ENCODE results near the gene ZNF134.
A peak's percentile ranks its signal among the peaks of the same experiment; 100 is the strongest.

ZNF134 gene

GRCh38 chr19:57613941-57614743, at the start of gene ZNF134:
ZNF134 (plus strand) TSS chr19:57614242; CDS start chr19:57619469, 5,227 bp downstream.
- TF ChIP-seq Cebpa-rat (IDR thresholded peaks at IDR 0.05), result no peak
- H3K9ac ChIP-seq, result peak within 1 kb of the TSS; percentile 87 to 97 (median 94)
- H3K9me3 ChIP-seq (replicated peaks in 1 of 11), result peaks cover 68 to 79% (median 74%) of the 10 kb centered on the region in 11 experiments
- H3K36me3 ChIP-seq, result peaks cover 44 to 66% (median 53%) of the 10 kb centered on the region in 11 experiments
- peak within 1 kb of the TSS; percentile 86 to 96 (median 94) for H3K27ac ChIP-seq
- H3K27me3 ChIP-seq, result no peaks in the 10 kb centered on the region
- H3K4me2 ChIP-seq, result peak within 1 kb of the TSS; percentile 41 to 80 (median 68)
- H3K4me3 ChIP-seq, result peak within 1 kb of the TSS; percentile 79 to 99 (median 98)
- H4K20me1 ChIP-seq, result peaks cover 0 to 14% (median 0%) of the 10 kb centered on the region in 11 experiments; a peak in 2 of 22 replicates
- H3K4me1 ChIP-seq, result peaks cover 0 to 12% (median 9%) of the 10 kb centered on the region in 10 experiments; a peak in 16 of 20 replicates

- Histone ChIP-seq H3K27me3 (no peaks in the 10 kb centered on the region), H4K20me1 (no peaks in the 10 kb centered on the region), H3K9ac (no peak overlapping the region), H3K9me3 (replicated peaks in 1 of 11) (peaks cover 100% of the 10 kb centered on the region in 11 experiments), H3K4me2 (no peak overlapping the region), H3K27ac (no peak overlapping the region), H3K4me1 (no peaks in the 10 kb centered on the region), H3K36me3 (peaks cover 18 to 42% (median 28%) of the 10 kb centered on the region in 11 experiments), H3K4me3 (peak overlapping the region in 4 of 10 experiments; percentile 19 to 36 (median 30); a peak in 7 of 20 replicates)
- TF ChIP-seq Cebpa-rat (IDR thresholded peaks at IDR 0.05), result no peak
These were observed 47.4 kb upstream of the ZNF134 start for GRCh38 chr19:57566396-57567265.

GRCh38 chr19:57570707-57571106, 43.3 kb upstream of the ZNF134 start:
- Histone ChIP-seq H3K27ac (no peak overlapping the region), H3K9ac (no peak overlapping the region), H4K20me1 (no peaks in the 10 kb centered on the region), H3K4me2 (no peak overlapping the region), H3K4me1 (no peaks in the 10 kb centered on the region), H3K9me3 (replicated peaks in 1 of 11) (peaks cover 100% of the 10 kb centered on the region in 11 experiments), H3K36me3 (peaks cover 59 to 81% (median 68%) of the 10 kb centered on the region in 11 experiments), H3K27me3 (no peaks in the 10 kb centered on the region), H3K4me3 (peak overlapping the region in 4 of 10 experiments; percentile 8 to 48 (median 17); a peak in 2 of 20 replicates)
- TF ChIP-seq Cebpa-rat (IDR thresholded peaks at IDR 0.05), result no peak

- Histone ChIP-seq H3K9me3 (replicated peaks in 1 of 11) (peaks cover 99 to 100% (median 100%) of the 10 kb centered on the region in 11 experiments), H3K36me3 (peaks cover 76 to 88% (median 82%) of the 10 kb centered on the region in 11 experiments)
These were observed 41.6 kb upstream of the ZNF134 start for GRCh38 chr19:57572415-57572947.

GRCh38 chr19:57576661-57577060, 37.4 kb upstream of the ZNF134 start:
- Histone ChIP-seq H3K4me3 (peak overlapping the region in 4 of 10 experiments; percentile 5 to 91 (median 58); a peak in 5 of 20 replicates), H3K36me3 (peaks cover 54 to 63% (median 62%) of the 10 kb centered on the region in 11 experiments)

More at GRCh38 chr19:57572415-57572947, 41.6 kb upstream of the ZNF134 start:
- H4K20me1 ChIP-seq, result no peaks in the 10 kb centered on the region
- no peak overlapping the region for H3K4me2 ChIP-seq
- peaks cover 1 to 3% (median 3%) of the 10 kb centered on the region in 10 experiments; a peak in 18 of 20 replicates for H3K4me1 ChIP-seq
- peak overlapping the region in 9 of 10 experiments; percentile 6 to 48 (median 36); a peak in 15 of 20 replicates for H3K4me3 ChIP-seq
- TF ChIP-seq Cebpa-rat (IDR thresholded peaks at IDR 0.05), result no peak
- H3K27ac ChIP-seq, result no peak overlapping the region
- H3K9ac ChIP-seq, result no peak overlapping the region
- H3K27me3 ChIP-seq, result no peaks in the 10 kb centered on the region

GRCh38 chr19:57578487-57579205, 35.4 kb upstream of the ZNF134 start, which contains the start of gene ZNF416:
ZNF416 (minus strand) TSS chr19:57578911; CDS start chr19:57578704, 207 bp downstream.
- Histone ChIP-seq H3K27ac (peak within 1 kb of the TSS; percentile 43 to 86 (median 82); a peak in 21 of 22 replicates), H3K4me3 (peak within 1 kb of the TSS; percentile 84 to 99 (median 91)), H3K36me3 (peaks cover 34 to 49% (median 42%) of the 10 kb centered on the region in 11 experiments), H4K20me1 (no peaks in the 10 kb centered on the region), H3K9ac (peak within 1 kb of the TSS; percentile 85 to 92 (median 88)), H3K4me2 (peak within 1 kb of the TSS; percentile 86 to 97 (median 93)), H3K9me3 (replicated peaks in 1 of 11) (peaks cover 58 to 91% (median 71%) of the 10 kb centered on the region in 11 experiments), H3K4me1 (peaks cover 12 to 26% (median 20%) of the 10 kb centered on the region in 10 experiments), H3K27me3 (no peaks in the 10 kb centered on the region)
- no peak for TF ChIP-seq Cebpa-rat (IDR thresholded peaks at IDR 0.05)

More at GRCh38 chr19:57576661-57577060, 37.4 kb upstream of the ZNF134 start:
- peaks cover 8 to 19% (median 14%) of the 10 kb centered on the region in 10 experiments for H3K4me1 ChIP-seq
- H3K9me3 ChIP-seq (replicated peaks in 1 of 11), result peaks cover 61 to 91% (median 71%) of the 10 kb centered on the region in 11 experiments
- H3K27me3 ChIP-seq, result no peaks in the 10 kb centered on the region
- no peak overlapping the region for H3K9ac ChIP-seq
- no peaks in the 10 kb centered on the region for H4K20me1 ChIP-seq
- H3K27ac ChIP-seq, result no peak overlapping the region
- no peak overlapping the region for H3K4me2 ChIP-seq
- TF ChIP-seq Cebpa-rat (IDR thresholded peaks at IDR 0.05), result no peak

GRCh38 chr19:57583104-57583520, 30.9 kb upstream of the ZNF134 start:
- H3K4me2 ChIP-seq, result peak overlapping the region; percentile 49 to 94 (median 84)
- H3K27me3 ChIP-seq, result no peaks in the 10 kb centered on the region
- no peak for TF ChIP-seq Cebpa-rat (IDR thresholded peaks at IDR 0.05)
- H3K9me3 ChIP-seq (replicated peaks in 1 of 11), result peaks cover 53 to 84% (median 62%) of the 10 kb centered on the region in 11 experiments
- peak overlapping the region; percentile 64 to 91 (median 86); a peak in 21 of 22 replicates for H3K27ac ChIP-seq
- H4K20me1 ChIP-seq, result no peaks in the 10 kb centered on the region
- H3K36me3 ChIP-seq, result peaks cover 30 to 39% (median 33%) of the 10 kb centered on the region in 11 experiments
- peaks cover 16 to 29% (median 23%) of the 10 kb centered on the region in 10 experiments for H3K4me1 ChIP-seq
- peak overlapping the region in 10 of 11 experiments; percentile 77 to 93 (median 88); a peak in 18 of 22 replicates for H3K9ac ChIP-seq
- H3K4me3 ChIP-seq, result peak overlapping the region; percentile 82 to 94 (median 90)

All from BLaER1 treated with 17β-estradiol and CSF1 and Interleukin-3, amounts not matched to agents 10 nM and 100 nM (cell line).